Omental fat pad (tissue), 4 donors: ENCODE results near the gene G6PD. TPM values are rescaled to one million over a fixed set of nuclear protein-coding genes. Genes with fewer than 3 reads are reported as not detected.
"Not testable (repeated sequence)": the region's sequence is repeated elsewhere in the genome, so short reads cannot be mapped to it uniquely, and the experiment has no call there.

Experiments used
- ATAC-seq: fragments of 150-250 bp; one replicate; pipeline ENCODE4 v1.9.1; 2016; ENCODE audit warnings: mild to moderate bottlenecking, moderate library complexity; ENCODE audit not compliant: low FRiP score
- DNase-seq: peaks from one replicate; pipeline ENCODE4 v3.0.0-alpha.2; 2019; ENCODE audit warnings: low spot score
- total RNA-seq, 4 donors: library from RNA; depleted of rRNA; stranded (reverse); fragments of >200 nt; gene quantifications; one replicate each; pipeline ENCODE4 v1.1.0, GENCODE V29; 2016
- TF ChIP-seq, protein P1 (sequence below), 3 donors: fragments of 450-650 bp; IDR thresholded peaks; one replicate each; pipeline ENCODE4 v1.5.1; 2016 to 2017; ENCODE audit warnings: antibody characterized with exemption in 3 of 3, mild to moderate bottlenecking in 3 of 3, moderate library complexity in 2 of 3

Gene G6PD
- total RNA-seq, 4 donors from 2014 or later = 42.1 to 76.7 (median 58.5) TPM

DNA sequence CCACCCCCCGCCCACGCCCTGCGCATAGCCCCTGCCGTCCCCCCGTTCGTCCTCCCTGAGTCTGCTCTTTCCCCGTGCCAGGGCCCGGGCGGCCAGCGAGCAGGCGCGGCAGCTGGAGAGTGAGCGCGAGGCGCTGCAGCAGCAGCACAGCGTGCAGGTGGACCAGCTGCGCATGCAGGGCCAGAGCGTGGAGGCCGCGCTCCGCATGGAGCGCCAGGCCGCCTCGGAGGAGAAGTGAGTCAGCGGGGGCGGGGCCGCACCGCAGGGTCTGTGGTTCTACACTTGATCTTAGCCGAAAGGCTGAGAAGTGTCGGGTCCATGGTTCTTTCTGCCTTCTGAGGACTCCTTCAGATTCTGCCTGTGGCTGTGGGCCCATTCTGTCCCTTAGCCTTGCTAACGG lies 13.7 kb upstream of the G6PD start:
- peak; percentile 9 for ATAC-seq
- DNase-seq = not testable (repeated sequence)

DNA sequence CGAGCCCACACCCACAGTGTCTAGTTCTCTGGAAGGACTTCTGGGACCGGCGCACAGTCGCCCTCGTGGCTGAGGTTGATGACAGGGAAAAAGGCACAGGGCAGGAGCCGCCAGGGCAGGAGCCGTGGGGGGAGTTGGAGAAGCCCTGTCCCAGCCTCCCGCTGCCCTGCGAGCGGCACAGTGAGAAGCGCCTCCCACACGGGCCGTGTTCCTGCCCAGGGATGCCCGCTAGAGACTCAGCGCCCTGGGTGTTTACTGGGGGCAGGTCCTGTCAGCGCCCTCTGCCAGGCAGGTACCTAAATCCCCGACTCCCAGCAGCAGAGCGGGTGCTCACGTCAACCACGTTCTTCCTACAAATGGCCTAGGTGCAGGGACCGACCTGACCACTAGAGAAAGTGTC lies 12.2 kb upstream of the G6PD start:
- DNase-seq, ATAC-seq: not testable (repeated sequence)

DNA sequence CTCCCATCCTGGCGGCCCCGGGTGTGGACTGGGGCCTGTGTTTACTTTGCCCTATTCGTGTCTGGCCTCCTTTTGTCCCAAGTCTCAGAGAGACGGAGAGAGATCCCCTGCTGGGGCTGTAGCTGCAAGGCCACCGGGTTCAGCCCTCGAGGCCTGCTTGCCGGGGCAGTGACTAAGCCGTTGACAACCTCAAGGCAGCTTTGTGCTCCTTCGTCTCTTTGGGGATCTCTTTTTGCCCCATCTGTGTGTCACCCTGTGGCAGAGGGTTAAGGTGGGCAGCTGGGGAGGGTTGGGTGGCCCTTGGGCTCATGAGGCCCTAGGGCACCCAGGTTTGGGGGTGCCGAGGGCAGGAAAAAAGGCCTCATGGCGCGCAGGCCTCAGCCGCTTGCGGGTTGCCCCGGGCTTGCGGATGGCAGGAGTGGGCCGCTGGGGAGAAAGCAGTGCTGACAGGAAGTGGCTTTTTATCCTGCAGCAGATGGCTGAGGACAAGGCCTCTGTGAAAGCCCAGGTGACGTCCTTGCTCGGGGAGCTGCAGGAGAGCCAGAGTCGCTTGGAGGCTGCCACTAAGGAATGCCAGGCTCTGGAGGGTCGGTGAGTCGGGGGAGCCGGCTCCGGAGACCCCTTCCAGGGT lies 11.5 kb upstream of the G6PD start:
- not testable (repeated sequence) for DNase-seq, ATAC-seq

DNA sequence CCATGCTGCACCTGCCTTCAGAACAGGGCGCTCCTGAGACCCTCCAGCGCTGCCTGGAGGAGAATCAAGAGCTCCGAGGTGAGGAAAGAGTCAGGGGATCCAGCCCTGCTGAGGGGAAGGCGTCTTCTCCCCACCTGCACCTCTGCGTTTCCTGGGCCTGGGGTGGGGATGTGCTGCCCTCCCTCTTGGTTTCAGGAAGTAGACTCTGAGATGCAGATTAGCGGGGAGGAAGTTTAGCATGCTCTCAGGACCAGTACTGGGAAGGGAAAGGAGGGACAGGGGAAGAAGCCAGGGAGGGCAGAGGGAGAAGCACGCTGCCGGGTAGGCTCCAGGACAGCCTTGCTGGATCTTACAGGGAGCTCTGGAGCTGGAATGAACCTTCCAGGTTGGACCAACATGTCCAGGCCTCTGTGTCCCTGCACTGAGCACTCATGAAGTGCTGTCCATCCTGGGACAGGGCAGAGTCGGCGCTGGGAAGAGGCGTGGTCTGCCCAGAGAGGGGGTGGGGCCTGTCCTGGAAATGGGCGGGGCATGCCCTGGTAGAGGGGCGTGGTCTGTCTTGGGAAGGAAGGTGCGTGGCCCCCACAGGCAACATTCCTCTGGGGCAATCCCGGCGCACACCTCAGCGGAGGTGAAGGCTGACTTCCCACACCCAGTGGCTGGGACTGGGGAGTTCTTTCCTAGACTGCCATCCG lies 5.6 kb upstream of the G6PD start:
- peak; percentile 12 for ATAC-seq
- not testable (repeated sequence) for DNase-seq

DNA sequence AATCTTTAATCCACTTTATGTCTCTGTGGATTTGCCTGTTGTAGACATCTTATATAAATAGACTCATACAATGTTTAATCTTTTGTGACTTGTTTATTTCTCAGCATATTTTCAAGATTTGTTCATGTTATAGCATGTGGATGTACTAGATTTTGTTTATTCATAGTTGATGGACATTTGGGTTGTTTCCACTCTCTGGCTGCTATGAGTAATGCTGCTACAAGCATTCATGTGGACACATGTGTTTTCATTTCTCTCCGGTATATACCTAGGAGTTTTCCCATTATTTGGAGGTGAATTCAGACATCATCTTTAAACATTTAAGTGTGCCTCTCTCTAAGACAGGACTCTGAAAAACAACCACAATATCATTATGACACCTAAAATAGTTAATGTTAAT lies 3.1 kb upstream of the G6PD start:
- DNase-seq = no peak
- ATAC-seq = no peak
- TF ChIP-seq, protein P1, sequence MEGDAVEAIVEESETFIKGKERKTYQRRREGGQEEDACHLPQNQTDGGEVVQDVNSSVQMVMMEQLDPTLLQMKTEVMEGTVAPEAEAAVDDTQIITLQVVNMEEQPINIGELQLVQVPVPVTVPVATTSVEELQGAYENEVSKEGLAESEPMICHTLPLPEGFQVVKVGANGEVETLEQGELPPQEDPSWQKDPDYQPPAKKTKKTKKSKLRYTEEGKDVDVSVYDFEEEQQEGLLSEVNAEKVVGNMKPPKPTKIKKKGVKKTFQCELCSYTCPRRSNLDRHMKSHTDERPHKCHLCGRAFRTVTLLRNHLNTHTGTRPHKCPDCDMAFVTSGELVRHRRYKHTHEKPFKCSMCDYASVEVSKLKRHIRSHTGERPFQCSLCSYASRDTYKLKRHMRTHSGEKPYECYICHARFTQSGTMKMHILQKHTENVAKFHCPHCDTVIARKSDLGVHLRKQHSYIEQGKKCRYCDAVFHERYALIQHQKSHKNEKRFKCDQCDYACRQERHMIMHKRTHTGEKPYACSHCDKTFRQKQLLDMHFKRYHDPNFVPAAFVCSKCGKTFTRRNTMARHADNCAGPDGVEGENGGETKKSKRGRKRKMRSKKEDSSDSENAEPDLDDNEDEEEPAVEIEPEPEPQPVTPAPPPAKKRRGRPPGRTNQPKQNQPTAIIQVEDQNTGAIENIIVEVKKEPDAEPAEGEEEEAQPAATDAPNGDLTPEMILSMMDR (IDR thresholded peaks at IDR 0.05) = no peak

DNA sequence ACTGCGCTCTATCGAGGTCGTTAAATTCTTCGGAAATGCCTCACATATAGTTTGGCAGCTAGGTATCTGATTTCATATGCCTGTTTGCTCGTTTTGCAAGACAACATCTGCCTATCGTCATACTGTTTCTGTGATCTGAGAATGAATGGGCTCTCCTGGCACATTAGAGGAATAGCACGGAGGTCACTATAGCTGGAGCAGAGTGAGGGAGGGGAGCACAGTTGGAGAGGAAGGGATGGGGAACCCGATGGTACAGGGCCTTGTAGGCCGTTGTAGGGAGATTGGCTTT lies 1.3 kb upstream of the G6PD start:
- peak; percentile 3 for ATAC-seq
- TF ChIP-seq, protein P1 (IDR thresholded peaks at IDR 0.05) = no peak
- no peak for DNase-seq

DNA sequence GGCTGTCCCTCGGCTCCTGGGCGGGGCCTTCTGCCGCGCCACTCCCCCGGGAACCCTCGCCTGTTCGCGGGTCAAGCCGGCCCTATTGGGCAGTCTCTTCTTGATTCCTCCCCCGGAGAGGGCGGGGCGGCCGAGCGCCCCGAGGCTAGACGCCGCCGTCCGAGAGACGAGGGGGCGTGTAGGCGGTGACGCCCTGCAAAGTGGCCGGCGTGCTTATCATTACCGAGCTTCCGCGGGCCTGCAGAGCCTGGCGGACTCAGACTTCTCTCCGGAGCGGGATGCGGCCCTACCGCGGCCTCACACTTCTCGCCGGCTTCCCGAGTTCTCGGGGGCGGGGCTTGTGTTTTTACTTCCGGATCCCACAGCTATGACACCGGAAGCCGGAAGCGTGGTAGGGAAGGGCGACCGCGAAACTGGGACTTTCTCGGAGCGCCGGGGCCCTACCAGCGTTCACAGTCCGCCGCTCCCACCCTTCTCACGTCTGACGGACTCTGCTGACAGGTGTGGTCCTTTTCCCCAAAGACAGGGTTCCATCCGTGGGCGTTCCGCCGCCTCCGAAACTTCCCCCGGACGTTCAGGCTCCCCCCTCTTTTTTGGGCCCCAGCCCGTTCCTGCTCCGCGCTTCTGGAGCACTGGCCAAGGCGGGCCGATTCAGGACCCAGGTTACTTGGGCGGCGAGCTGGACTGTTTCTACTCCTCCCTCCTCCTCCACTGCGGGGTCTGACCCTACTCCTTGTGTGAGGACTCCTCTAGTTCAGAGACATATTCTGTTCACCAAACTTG lies 790 bp upstream of the G6PD start, which contains the start of gene IKBKG:
IKBKG (plus strand) TSS at position 376 of the 783 bp plus-strand sequence. CDS start 4,383 bp downstream, outside the sequence.
- peak; percentile 74 for DNase-seq
- TF ChIP-seq, protein P1 (IDR thresholded peaks at IDR 0.05) = no peak
- ATAC-seq = peak; percentile 90

DNA sequence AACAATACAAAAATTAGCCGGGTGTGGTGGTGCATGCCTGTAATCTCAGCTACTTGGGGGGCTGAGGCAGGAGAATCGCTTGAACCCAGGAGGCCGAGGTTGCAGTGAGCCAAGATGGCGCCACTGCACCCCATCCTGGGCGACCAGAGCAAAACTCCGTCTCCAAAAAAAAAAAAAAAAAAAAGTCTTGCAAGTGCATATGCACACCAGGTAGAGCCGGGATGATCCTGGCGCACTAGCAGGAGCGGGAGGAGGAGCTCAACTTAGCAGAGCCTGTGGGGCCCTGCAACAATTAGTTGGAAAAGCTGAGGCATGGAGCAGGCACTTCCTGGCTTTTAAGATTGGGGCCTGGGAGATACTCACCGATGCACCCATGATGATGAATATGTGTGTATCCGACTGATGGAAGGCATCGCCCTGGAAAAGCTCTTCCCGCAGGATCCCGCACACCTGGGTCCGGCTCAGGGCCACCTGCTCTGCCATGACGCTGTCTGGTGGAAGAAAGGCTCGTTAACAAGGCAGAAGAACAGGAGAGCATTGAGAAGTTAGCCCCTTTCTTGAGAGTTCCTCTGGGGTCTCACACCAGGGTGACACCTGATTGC lies 872 bp downstream of the G6PD start:
- ATAC-seq (no peak), DNase-seq (no peak)
- TF ChIP-seq, protein P1 (IDR thresholded peaks at IDR 0.05) = no peak
